NB4 (cell line): Measurements from ENCODE around the gene OR1A1.

Experiments
- MYC ChIP-seq: IDR thresholded peaks from 2 replicates; pipeline ENCODE4 v1.6.1; 2011; ENCODE audit warnings: low read depth, low read length
- POLR2A ChIP-seq: IDR thresholded peaks from 2 replicates; pipeline ENCODE4 v1.6.1; 2011; ENCODE audit warnings: mild to moderate bottlenecking; ENCODE audit not compliant: insufficient read length; ENCODE audit errors: extremely low read depth
- TF ChIP-seq, protein P1 (sequence below): IDR thresholded peaks from one replicate; pipeline ENCODE4 v1.5.1; 2012; ENCODE audit warnings: low read depth, low read length
- TF ChIP-seq, protein P2 (sequence below): IDR thresholded peaks from 2 replicates; pipeline ENCODE4 v1.6.1; 2011; ENCODE audit warnings: low read depth, low read length

DNA sequence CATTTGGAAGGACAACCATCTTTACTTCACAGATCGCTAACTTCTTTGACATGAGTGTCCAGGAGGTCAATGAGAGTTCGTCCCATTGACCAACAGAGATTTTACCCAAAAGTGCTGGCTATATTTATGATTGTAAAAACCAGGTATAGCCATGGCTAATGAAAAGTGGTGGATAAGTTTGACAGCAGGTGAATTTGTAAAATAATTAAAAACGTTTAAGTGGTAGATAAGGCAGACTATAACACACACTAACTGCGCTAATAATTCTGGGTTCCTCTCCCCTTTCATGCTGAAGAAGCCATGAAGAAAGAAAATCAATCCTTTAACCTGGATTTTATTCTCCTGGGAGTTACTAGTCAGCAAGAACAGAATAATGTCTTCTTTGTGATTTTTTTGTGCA is 10.2 kb upstream of the OR1A1 start, which contains the start of gene OR1A2:
- TF ChIP-seq, protein P1, sequence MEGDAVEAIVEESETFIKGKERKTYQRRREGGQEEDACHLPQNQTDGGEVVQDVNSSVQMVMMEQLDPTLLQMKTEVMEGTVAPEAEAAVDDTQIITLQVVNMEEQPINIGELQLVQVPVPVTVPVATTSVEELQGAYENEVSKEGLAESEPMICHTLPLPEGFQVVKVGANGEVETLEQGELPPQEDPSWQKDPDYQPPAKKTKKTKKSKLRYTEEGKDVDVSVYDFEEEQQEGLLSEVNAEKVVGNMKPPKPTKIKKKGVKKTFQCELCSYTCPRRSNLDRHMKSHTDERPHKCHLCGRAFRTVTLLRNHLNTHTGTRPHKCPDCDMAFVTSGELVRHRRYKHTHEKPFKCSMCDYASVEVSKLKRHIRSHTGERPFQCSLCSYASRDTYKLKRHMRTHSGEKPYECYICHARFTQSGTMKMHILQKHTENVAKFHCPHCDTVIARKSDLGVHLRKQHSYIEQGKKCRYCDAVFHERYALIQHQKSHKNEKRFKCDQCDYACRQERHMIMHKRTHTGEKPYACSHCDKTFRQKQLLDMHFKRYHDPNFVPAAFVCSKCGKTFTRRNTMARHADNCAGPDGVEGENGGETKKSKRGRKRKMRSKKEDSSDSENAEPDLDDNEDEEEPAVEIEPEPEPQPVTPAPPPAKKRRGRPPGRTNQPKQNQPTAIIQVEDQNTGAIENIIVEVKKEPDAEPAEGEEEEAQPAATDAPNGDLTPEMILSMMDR: no peak
- TF ChIP-seq POLR2A (no peak), MYC (no peak)
- TF ChIP-seq, protein P2, sequence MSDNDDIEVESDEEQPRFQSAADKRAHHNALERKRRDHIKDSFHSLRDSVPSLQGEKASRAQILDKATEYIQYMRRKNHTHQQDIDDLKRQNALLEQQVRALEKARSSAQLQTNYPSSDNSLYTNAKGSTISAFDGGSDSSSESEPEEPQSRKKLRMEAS: no peak
